OCI-LY1 (cell line): ENCODE measurements around the gene NOVA1.
"Not testable (repeated sequence)": the region's sequence is repeated elsewhere in the genome, so short reads cannot be mapped to it uniquely, and the experiment has no call there.

ENCODE experiments used
- H2AFZ ChIP-seq: fragments of 200-600 bp; sonication (generic), shearing (Covaris generic); 2 replicates; pipeline ENCODE4 v1.6.0; 2014; ENCODE audit warnings: antibody characterized with exemption, mild to moderate bottlenecking, low read length
- H3F3A ChIP-seq: fragments of 200-600 bp; sonication (generic), shearing (Covaris generic); 2 replicates; pipeline ENCODE4 v1.6.0; 2014; ENCODE audit warnings: mild to moderate bottlenecking, antibody characterized with exemption, low read length, moderate library complexity; ENCODE audit not compliant: insufficient read depth
- H3K27ac ChIP-seq: fragments of 200-600 bp; sonication (generic); 2 replicates; pipeline ENCODE4 v1.5.1; 2014; ENCODE audit warnings: low read length, mixed run types, mild to moderate bottlenecking, low read depth; ENCODE audit not compliant: poor library complexity, severe bottlenecking
- H3K27me3 ChIP-seq: fragments of 200-600 bp; sonication (generic); 2 replicates; pipeline ENCODE4 v1.6.0; 2014; ENCODE audit warnings: antibody characterized with exemption, mild to moderate bottlenecking, low read length, moderate library complexity; ENCODE audit not compliant: insufficient read depth
- H3K36me3 ChIP-seq: fragments of 200-600 bp; sonication (generic); 2 replicates; pipeline ENCODE4 v1.6.1; 2014; ENCODE audit warnings: mild to moderate bottlenecking, antibody characterized with exemption, low read length, moderate library complexity, mixed read lengths; ENCODE audit not compliant: insufficient read depth
- H3K4me1 ChIP-seq: fragments of 200-600 bp; sonication (generic); 2 replicates; pipeline ENCODE4 v1.5.1; 2014; ENCODE audit warnings: mild to moderate bottlenecking, low read length, moderate library complexity; ENCODE audit not compliant: insufficient read depth, severe bottlenecking
- H3K4me2 ChIP-seq: fragments of 200-600 bp; sonication (generic), shearing (Covaris generic); 2 replicates; pipeline ENCODE4 v1.6.1; 2014; ENCODE audit warnings: low read length
- H3K4me3 ChIP-seq: fragments of 200-600 bp; sonication (generic); 2 replicates; pipeline ENCODE4 v1.5.1; 2014; ENCODE audit warnings: low read length, low read depth, mild to moderate bottlenecking, mixed read lengths; ENCODE audit not compliant: poor library complexity, severe bottlenecking
- H3K79me2 ChIP-seq: fragments of 200-600 bp; shearing (Covaris generic); 2 replicates; pipeline ENCODE4 v1.6.1; 2016; ENCODE audit warnings: mixed run types, low read length, mixed read lengths; ENCODE audit not compliant: insufficient read depth
- H3K9ac ChIP-seq: fragments of 200-600 bp; sonication (generic), shearing (Covaris generic); 2 replicates; pipeline ENCODE4 v1.6.1; 2014; ENCODE audit warnings: mild to moderate bottlenecking, low read length, mixed read lengths
- H3K9me2 ChIP-seq: fragments of 200-600 bp; sonication (generic), shearing (Covaris generic); 2 replicates; pipeline ENCODE4 v1.6.1; 2014; ENCODE audit warnings: low read depth, mild to moderate bottlenecking, low read length, mixed read lengths
- H3K9me3 ChIP-seq: fragments of 200-600 bp; shearing (Covaris generic); 2 replicates; pipeline ENCODE4 v1.6.1; 2014; ENCODE audit warnings: low read length, mixed read lengths
- H4K20me1 ChIP-seq: fragments of 200-600 bp; sonication (generic), shearing (Covaris generic); 2 replicates; pipeline ENCODE4 v1.6.0; 2016; ENCODE audit warnings: mild to moderate bottlenecking, low read length; ENCODE audit not compliant: insufficient read depth
- EZH2 ChIP-seq: fragments of 200-600 bp; sonication (generic), shearing (Covaris generic); IDR thresholded peaks from 2 replicates; pipeline ENCODE4 v1.8.0; 2017; ENCODE audit warnings: borderline replicate concordance, mixed run types, mild to moderate bottlenecking, antibody characterized with exemption, low read length, moderate library complexity, mixed read lengths
- TF ChIP-seq, protein P1 (sequence below): fragments of 200-600 bp; sonication (generic), shearing (Covaris generic); IDR thresholded peaks from 2 replicates; pipeline ENCODE4 v1.5.1; 2017; ENCODE audit warnings: mild to moderate bottlenecking, antibody characterized with exemption, low read length, moderate library complexity, mixed read lengths

The NOVA1 gene, protein sequence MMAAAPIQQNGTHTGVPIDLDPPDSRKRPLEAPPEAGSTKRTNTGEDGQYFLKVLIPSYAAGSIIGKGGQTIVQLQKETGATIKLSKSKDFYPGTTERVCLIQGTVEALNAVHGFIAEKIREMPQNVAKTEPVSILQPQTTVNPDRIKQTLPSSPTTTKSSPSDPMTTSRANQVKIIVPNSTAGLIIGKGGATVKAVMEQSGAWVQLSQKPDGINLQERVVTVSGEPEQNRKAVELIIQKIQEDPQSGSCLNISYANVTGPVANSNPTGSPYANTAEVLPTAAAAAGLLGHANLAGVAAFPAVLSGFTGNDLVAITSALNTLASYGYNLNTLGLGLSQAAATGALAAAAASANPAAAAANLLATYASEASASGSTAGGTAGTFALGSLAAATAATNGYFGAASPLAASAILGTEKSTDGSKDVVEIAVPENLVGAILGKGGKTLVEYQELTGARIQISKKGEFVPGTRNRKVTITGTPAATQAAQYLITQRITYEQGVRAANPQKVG

DNA sequence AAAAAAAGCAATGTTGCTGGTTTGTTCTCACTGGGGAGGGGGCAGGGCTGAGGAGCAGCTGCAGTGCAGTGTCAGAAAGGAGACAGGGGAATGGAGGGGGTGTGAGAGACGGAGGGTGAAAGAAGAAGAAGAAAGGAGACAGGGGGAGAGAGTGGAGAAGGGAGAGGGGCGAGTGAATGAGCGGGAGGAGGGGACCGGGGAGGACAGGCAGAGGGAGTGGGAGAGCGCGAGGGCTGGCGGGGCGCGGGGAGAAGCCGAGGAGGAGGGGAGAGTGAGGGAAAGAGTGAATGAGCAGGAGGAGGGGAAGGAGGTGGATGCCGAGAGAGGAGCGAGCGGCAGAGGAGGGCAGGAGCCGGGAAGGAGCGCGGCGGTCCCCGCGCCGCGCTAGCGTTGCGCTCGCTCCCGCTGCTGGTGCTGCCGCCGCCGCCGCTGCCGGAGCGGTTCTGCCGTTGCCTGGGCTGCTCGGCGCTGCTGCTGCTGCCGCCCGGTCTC, at the start of gene NOVA1:
TSS of gene NOVA1 (minus strand) at position 445 of the 492 bp plus-strand sequence. CDS start 597 bp downstream, outside the sequence.
- Histone ChIP-seq H3F3A (no peaks in the 10 kb centered on the region), H3K4me2 (no peak within 1 kb of the TSS), H3K9ac (no peak within 1 kb of the TSS)

DNA sequence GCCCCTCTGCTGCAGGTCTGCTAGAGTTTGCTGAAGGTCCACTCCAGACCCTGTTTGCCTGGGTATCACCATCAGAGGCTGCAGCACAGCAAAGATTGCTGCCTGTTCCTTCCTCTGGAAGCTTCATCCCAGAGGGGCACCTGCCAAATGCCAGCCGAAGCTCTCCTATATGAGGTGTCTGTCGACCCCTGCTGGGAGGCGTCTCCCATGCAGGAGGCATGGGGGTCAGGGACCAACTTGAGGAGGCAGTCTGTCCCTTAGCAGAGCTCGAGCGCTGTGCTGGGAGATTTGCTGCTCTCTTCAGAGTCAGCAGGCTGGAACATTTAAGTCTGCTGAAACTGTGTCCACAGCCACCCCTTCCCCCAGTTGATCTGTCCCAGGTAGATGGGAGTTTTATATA, 47.2 kb upstream of the NOVA1 start:
- H3K4me2 ChIP-seq, H4K20me1 ChIP-seq, H3K9me3 ChIP-seq, H3K9me2 ChIP-seq, H3K79me2 ChIP-seq, H3F3A ChIP-seq, H3K27me3 ChIP-seq, H3K9ac ChIP-seq, H3K4me3 ChIP-seq, H3K36me3 ChIP-seq, H3K4me1 ChIP-seq, H3K27ac ChIP-seq, H2AFZ ChIP-seq: not testable (repeated sequence)

More for the DNA sequence above, at the start of gene NOVA1:
- Histone ChIP-seq H3K4me1 (no peaks in the 10 kb centered on the region), H2AFZ (no peak within 1 kb of the TSS), H3K27ac (no peak within 1 kb of the TSS), H3K9me3 (no peaks in the 10 kb centered on the region), H3K36me3 (no peaks in the 10 kb centered on the region), H3K4me3 (no peak within 1 kb of the TSS), H3K79me2 (no peaks in the 10 kb centered on the region), H3K27me3 (no peaks in the 10 kb centered on the region), H3K9me2 (no peaks in the 10 kb centered on the region), H4K20me1 (no peaks in the 10 kb centered on the region)
- no peak for TF ChIP-seq EZH2
- TF ChIP-seq, protein P1, sequence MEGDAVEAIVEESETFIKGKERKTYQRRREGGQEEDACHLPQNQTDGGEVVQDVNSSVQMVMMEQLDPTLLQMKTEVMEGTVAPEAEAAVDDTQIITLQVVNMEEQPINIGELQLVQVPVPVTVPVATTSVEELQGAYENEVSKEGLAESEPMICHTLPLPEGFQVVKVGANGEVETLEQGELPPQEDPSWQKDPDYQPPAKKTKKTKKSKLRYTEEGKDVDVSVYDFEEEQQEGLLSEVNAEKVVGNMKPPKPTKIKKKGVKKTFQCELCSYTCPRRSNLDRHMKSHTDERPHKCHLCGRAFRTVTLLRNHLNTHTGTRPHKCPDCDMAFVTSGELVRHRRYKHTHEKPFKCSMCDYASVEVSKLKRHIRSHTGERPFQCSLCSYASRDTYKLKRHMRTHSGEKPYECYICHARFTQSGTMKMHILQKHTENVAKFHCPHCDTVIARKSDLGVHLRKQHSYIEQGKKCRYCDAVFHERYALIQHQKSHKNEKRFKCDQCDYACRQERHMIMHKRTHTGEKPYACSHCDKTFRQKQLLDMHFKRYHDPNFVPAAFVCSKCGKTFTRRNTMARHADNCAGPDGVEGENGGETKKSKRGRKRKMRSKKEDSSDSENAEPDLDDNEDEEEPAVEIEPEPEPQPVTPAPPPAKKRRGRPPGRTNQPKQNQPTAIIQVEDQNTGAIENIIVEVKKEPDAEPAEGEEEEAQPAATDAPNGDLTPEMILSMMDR, result no peak

DNA sequence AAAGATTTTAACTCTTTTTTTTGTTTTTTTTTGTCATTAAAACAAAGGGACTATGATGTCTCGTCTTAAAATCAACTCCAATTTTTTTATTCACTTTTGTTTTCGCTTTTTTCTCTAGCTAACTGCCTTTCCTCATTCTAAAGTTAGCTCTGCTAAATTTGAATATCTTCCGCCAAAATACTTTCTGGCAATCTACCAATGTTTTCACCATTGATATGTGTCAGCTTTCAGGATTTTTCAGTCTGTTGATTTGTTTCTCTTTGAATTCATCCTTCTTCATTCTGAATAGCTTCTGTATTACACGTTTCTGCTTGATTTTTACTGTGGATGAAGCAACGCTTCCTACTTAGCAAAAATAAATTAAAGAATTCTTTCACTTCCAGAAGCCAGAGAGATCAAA, 38.7 kb upstream of the NOVA1 start:
- Histone ChIP-seq H3K9me2 (no peaks in the 10 kb centered on the region), H2AFZ (no peak overlapping the region), H3F3A (no peaks in the 10 kb centered on the region), H3K4me1 (no peaks in the 10 kb centered on the region), H3K4me2 (no peak overlapping the region), H3K9me3 (no peaks in the 10 kb centered on the region), H3K36me3 (no peaks in the 10 kb centered on the region), H3K9ac (no peak overlapping the region), H3K79me2 (no peaks in the 10 kb centered on the region), H3K27me3 (no peaks in the 10 kb centered on the region), H3K27ac (no peak overlapping the region), H4K20me1 (no peaks in the 10 kb centered on the region), H3K4me3 (no peak overlapping the region)
- TF ChIP-seq, protein P1, result no peak
- TF ChIP-seq EZH2, result no peak

DNA sequence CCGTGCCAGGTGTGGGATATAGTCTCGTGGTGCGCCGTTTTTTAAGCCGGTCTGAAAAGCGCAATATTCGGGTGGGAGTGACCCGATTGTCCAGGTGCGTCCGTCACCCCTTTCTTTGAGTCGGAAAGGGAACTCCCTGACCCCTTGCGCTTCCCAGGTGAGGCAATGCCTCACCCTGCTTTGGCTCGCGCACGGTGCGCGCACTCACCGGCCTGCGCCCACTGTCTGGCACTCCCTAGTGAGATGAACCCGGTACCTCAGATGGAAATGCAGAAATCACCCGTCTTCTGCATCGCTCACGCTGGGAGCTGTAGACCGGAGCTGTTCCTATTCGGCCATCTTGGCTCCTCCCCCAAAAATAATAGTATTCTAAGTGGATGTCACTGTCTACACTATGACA, 37.1 kb upstream of the NOVA1 start:
- not testable (repeated sequence) for H3K36me3 ChIP-seq, H3K4me3 ChIP-seq, H4K20me1 ChIP-seq, H3K79me2 ChIP-seq, H3K4me2 ChIP-seq, H2AFZ ChIP-seq, H3K9me3 ChIP-seq, H3F3A ChIP-seq, H3K9ac ChIP-seq, H3K27ac ChIP-seq, H3K9me2 ChIP-seq, H3K27me3 ChIP-seq, H3K4me1 ChIP-seq
